ENCODE results near the gene IGSF5.

The IGSF5 gene

DNA sequence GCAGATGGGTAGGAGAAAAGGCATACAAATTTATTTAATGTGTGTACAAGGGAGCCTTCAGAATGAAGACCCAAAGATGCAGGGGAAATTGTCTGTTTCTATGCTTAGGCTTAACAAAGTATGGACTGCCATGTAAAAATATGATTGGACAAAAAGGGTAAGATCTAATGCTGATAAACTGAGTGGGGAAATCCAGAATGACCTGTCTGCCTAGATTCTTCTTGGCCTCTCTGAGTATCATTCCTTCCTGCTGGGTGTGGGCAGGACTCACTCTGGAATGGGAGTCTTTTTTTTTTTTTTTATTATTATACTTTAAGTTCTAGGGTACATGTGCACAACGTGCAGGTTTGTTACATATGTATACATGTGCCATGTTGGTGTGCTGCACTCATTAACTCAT is 61.0 kb downstream of the IGSF5 start:
- TF ChIP-seq, protein P1, sequence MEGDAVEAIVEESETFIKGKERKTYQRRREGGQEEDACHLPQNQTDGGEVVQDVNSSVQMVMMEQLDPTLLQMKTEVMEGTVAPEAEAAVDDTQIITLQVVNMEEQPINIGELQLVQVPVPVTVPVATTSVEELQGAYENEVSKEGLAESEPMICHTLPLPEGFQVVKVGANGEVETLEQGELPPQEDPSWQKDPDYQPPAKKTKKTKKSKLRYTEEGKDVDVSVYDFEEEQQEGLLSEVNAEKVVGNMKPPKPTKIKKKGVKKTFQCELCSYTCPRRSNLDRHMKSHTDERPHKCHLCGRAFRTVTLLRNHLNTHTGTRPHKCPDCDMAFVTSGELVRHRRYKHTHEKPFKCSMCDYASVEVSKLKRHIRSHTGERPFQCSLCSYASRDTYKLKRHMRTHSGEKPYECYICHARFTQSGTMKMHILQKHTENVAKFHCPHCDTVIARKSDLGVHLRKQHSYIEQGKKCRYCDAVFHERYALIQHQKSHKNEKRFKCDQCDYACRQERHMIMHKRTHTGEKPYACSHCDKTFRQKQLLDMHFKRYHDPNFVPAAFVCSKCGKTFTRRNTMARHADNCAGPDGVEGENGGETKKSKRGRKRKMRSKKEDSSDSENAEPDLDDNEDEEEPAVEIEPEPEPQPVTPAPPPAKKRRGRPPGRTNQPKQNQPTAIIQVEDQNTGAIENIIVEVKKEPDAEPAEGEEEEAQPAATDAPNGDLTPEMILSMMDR (IDR thresholded peaks at IDR 0.05; ENCODE audit: low read depth, low read length), result no peak
- DNase-seq (ENCODE audit: low read depth in 2 of 2), result no peak

DNA sequence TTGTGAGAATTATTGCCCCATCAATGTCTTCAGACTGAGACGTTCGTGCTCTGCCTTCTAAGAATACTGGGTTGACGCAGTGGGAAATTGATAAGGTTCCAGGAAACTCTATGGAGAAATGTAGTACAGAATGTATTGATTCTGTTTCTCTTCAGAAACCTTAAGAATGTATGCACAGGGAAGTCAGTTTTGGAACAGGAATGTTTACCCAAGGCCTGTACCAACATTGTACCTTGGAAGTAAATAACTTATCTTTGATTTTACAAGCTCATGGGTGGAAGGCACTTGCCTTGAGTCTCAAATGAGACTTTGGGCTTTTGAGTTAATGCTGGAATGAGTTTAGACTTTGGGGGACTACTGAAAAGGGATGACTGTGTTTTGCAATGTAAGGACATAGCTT is 62.8 kb downstream of the IGSF5 start:
- H3K4me3 ChIP-seq (replicated peaks in 1 of 2; ENCODE audit: low read depth in 2 of 2, low read length in 2 of 2), result no peak overlapping the region
- no peak for DNase-seq (ENCODE audit: low read depth in 2 of 2)
- TF ChIP-seq, protein P1 (IDR thresholded peaks at IDR 0.05; ENCODE audit: low read depth, low read length), result no peak

More for the DNA sequence above, 61.0 kb downstream of the IGSF5 start:
- H3K4me3 ChIP-seq (replicated peaks in 1 of 2; ENCODE audit: low read depth in 2 of 2, low read length in 2 of 2), result no peak overlapping the region

DNA sequence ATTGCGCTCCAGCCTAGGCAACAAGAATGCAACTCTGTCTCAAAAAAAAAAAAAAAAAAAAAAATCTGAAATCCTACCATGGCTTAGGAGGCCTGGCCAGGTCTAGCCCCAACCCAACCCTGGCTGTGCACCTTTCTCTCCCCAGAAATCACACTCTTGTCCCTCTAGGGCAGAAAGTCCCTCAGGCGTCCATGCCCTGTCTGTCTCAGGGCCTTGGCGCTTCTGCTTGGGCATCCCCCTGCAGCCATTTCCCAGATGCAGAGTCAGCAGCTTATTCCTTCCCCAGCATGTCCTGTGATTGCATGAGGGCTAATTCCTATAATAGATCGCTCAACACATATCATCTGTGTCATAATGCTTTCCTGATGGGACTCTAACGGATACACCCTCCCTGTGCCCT is 65.0 kb downstream of the IGSF5 start:
- no peak overlapping the region for H3K4me3 ChIP-seq (replicated peaks in 1 of 2; ENCODE audit: low read depth in 2 of 2, low read length in 2 of 2)
- TF ChIP-seq, protein P1 (IDR thresholded peaks at IDR 0.05; ENCODE audit: low read depth, low read length), result no peak
- no peak for DNase-seq (ENCODE audit: low read depth in 2 of 2)

DNA sequence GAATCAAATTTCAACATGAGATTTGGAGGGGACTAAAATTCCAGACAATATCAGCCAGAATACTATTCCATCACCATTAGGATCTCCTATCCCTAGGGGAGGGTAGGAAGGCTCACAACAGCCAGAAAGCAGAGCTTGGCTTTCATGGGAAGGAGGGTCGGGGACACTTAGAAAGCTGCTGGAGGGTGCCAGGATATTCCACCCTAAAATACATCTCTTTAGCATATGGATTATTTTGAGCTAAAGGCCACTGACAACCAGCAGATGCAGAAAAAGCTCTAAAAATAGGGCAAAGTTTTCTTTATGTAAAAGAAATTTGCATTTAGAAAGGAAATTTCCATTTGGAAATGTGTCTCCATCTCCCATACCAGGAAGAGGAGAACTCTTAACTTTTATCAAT is 68.0 kb downstream of the IGSF5 start:
- H3K4me3 ChIP-seq (replicated peaks in 1 of 2; ENCODE audit: low read depth in 2 of 2, low read length in 2 of 2), result no peak overlapping the region
- TF ChIP-seq, protein P1 (IDR thresholded peaks at IDR 0.05; ENCODE audit: low read depth, low read length), result no peak
- DNase-seq (ENCODE audit: low read depth in 2 of 2), result no peak

DNA sequence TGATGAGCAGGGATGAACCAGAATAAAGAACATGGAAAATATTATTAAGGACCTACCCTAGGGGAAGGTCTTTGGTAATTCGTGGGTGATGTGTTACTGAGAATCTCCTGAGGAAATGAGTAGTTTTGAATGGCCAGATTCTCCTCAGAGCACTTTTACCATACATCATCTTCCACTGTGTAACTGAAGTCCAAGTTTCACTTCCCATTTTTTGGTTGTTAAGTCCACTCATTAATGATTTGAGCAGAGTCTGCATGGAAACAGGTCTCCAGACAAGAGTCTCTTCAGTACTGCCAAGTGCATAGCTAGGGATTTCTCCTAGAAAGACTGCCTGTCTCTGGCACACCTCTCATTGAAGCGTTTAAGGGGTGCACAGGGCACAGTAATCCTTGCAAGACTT is 73.6 kb downstream of the IGSF5 start:
- no peak for DNase-seq (ENCODE audit: low read depth in 2 of 2)
- H3K4me3 ChIP-seq (replicated peaks in 1 of 2; ENCODE audit: low read depth in 2 of 2, low read length in 2 of 2), result no peak overlapping the region
- TF ChIP-seq, protein P1 (IDR thresholded peaks at IDR 0.05; ENCODE audit: low read depth, low read length), result no peak

DNA sequence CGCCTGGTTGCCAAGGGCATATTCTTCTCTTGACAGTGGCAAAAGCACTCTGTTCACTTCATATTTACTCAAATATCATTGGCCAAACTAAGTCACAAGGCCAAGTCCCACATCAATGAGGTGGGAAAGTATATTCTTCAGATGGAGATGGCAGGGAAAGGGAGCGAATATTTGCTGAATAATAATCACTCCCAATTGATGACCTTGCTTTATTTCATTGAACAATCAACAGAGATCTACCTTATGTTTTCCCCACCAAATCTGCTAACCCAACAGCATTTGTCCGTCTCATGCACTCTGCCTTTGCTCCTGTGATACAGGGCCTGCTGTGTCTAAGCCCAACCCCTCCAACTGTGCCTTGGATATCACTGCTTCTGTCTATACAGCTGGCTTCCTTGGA is 77.1 kb downstream of the IGSF5 start:
- TF ChIP-seq, protein P1 (IDR thresholded peaks at IDR 0.05; ENCODE audit: low read depth, low read length), result no peak
- no peak overlapping the region for H3K4me3 ChIP-seq (replicated peaks in 1 of 2; ENCODE audit: low read depth in 2 of 2, low read length in 2 of 2)
- DNase-seq (ENCODE audit: low read depth in 2 of 2), result no peak

DNA sequence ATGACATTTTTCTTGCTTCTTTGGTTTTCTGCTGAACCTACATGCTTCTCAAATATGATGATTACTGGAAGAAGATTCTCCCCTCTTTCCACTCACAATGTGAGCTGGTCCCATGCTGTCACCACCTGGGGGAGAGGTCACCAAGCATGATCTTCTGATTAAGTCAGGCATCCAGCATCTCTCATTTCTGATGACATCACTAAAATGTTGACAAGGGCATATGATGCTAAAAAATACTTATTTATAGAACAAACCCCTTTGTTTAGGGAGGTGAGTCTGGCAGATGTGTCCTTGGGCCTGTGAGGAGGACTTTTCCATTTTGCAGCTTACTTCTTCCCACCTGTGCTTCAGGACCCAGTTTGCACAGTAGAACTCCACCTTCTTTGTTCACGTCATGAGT is 80.3 kb downstream of the IGSF5 start:
- DNase-seq (ENCODE audit: low read depth in 2 of 2), result no peak
- TF ChIP-seq, protein P1 (IDR thresholded peaks at IDR 0.05; ENCODE audit: low read depth, low read length), result no peak

More for the DNA sequence above, 80.3 kb downstream of the IGSF5 start:
- H3K4me3 ChIP-seq (replicated peaks in 1 of 2; ENCODE audit: low read depth in 2 of 2, low read length in 2 of 2), result no peak overlapping the region

Measured in cardiac fibroblast (primary cell).